HG03135 (cell line): Measurements from ENCODE around the gene MLN.

Experiments
- ATAC-seq: cut with Tn5 transposase; IDR thresholded peaks from one replicate; pipeline ENCODE4 v1.9.1; 2021; ENCODE audit warnings: mild to moderate bottlenecking, moderate library complexity; ENCODE audit not compliant: unreplicated experiment

Gene MLN, protein sequence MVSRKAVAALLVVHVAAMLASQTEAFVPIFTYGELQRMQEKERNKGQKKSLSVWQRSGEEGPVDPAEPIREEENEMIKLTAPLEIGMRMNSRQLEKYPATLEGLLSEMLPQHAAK

DNA sequence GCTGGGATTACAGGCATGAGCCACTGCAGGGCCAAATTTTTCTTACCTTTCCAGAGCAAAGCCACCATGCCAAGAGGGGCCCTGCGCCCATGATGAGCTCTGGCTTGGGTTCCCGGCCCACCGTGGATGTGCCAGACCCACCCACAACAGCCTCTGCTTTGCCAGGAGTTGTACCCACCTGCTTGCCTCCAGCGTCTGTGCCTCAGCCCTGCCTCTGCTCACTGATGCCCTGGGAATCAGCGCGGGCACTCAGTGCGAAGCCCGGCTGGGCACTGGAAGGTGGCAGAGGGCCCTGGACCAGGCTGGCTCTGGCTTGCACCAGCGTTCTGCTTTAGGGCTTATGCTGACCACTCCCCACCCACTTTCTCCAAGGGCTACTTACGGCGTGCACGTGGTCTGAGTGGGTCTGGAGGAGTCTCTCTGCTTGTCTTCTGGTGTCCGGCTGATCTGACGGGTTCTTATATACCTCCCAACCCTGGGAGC, at the start of gene MLN:
TSS of gene MLN (minus strand) at position 433 of the 483 bp plus-strand sequence. CDS start 2,840 bp downstream, outside the sequence.
- no peak for ATAC-seq

DNA sequence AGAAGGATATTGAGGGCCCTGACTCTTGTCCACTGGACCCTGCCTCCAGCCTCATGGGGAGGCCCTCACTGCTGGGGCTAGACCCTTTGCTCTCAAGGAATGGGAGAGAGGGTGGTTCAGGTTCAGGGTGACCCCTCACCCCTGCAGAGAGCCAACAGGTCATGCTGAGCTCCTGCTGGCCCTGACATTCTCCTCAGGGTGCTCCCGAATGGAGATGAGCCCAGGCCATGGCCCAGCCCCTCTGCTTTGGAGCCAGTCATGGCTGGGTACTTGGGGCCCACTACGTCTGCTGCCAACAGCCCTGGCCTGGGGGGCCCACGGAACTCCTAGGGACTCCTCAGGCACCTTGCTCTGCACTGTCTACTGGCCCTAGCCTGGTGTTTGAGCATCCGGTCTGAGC, 49.2 kb upstream of the MLN start:
- ATAC-seq, result no peak

DNA sequence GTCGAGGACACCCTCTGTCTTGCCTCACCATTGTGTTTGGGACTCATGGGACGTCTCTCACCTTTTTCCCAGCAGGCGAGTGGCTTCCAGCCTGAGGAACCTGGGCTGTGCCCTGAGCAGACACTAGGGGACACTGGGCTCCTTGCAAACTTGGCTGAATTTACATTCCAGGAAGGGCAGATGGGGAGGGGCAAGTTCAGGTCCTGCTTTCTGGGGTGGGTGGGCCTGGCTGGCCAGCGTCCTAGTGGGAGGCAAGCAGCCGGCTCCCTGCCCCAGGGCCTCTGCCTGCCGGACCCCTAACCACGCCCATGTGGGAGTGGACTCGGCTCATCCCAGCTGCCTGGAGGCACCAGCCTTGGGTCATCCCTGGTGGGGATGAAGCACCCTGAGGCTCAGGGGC, 48.2 kb upstream of the MLN start:
- ATAC-seq, result no peak

DNA sequence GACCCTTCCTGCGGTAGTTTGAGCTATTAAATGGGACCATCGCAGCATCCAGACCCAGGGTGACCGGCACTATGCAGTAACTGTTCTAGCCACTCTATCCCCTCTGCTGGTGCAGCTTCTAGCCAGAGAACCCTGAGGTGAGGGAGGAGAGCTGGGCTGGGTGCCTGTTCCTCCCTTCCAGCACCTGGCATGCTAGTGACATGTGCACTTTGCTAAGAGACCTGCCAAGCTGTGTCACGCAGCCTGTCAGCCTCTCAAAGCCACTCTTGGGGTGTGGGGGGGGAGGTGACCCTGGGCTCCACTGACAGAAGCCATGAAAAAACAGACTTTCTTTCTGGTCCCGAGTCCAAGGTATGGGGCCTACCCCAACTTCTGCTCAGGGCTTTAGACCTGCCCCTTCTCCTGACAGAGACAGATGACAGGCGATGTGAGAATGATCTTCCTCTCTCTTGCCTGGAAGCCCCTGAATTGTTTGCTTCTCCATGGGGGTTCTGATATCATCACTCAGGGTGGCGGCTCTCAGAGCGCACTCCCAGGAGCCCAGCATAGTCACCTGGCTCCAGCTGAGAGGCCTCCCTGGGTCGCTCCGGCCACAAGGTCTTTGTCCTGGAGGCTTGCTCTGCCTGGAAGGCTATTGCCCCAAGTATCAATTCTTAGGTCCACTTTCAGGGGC, 47.2 kb upstream of the MLN start:
- ATAC-seq, result no peak

DNA sequence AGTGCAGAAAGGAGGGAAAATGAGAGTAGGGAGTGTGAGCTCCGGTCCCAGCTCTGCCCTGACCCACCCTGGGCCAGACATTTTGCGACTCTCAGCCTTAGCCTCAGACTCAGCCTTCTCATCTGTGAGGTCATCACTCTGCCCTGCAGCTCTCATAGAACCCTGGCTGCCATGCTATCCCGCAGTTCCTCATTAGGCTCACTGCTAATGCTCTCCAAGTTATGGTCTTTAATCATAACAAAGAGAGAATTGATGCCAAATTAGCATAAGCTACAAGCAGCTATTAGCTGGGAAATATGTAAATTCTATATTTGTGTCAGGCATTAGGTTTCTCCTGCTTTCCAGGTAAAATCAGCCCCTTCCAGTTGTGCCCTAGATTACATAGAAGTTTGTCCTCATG, 46.5 kb upstream of the MLN start:
- ATAC-seq, result no peak

DNA sequence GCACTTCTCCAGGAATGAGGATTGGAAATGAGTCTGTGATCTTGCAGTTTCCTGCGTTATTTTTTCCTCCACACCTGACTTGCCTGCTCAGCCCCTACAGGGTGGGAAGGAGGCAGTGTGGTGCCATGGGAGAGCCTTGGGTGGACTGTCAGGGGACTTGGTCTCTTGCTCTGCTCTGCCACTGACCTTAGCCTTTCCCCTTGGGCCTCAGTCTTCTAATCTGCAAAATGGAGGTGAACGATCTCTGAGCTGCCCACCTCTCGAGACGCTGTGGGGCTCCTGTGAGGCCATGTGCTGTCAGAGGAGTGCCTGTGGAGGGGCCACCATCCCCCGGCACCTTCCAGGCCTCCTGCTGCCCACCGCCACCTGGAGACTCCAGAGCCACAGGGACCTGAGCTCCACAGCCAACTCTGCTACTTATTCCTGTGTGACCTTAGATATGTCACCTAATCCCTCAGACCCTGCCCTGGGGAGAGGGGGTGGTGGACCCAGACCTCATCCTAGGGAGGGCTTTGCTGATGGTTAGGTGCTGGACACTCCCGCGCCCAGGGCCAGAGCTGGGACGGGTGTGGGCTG, 45.8 kb upstream of the MLN start:
- no peak for ATAC-seq

DNA sequence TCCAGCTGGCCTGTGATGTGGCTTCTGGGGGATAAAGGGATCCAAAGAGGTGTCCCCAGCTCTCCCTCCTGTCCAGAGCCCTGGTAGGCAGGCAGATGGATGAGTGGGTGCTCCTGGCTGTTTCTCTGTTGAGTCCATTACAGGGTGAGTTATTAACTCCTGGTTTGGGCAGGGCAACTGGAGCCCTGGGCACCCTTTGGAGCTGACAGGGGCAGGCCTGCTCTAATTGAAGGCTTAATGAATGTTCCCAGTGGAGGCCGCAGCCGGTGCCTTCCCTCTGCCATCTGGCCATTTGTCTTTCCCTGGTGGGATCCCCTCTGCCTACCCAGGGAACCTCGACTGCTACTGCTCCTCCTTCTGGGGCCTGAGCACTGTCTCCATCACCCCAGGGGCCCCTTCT, 44.7 kb upstream of the MLN start:
- ATAC-seq, result no peak

DNA sequence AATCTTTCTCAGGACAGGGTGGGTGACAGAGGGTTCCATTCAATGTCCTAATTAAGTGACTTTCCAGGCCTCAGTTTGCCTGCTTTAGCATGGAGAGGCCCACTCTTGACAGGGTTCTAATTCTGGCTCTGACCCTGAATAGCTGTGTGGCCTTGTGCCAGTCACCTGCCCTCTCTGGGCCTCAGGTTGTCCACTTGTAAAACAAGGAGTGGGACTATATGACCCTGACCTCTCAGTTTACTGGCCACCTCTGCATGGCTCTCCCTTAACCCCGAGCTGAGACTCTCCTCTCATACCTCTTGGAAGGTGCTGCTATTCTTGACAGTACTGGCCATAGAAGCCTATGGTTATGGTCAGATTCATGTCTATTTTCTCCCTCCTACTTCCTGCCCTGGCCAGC, 44.1 kb upstream of the MLN start:
- no peak for ATAC-seq

DNA sequence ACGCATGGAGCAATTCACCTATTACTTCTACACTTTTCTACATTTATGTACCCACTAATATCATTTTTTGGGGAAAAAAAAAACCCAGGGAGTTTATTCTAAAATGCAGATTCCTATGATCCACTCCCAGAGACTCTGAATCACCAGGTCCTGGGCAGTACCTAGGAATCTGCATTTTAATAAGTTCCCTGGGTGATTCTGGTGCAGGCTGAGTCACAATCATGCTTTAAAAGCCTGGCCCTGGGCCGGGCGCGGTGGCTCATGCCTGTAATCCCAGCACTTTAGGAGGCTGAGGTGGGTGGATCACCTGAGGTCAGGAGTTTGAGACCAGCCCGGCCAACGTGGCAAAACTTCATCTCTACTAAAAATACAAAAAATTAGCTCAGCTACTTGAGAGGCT, 43.3 kb upstream of the MLN start:
- ATAC-seq, result no peak

DNA sequence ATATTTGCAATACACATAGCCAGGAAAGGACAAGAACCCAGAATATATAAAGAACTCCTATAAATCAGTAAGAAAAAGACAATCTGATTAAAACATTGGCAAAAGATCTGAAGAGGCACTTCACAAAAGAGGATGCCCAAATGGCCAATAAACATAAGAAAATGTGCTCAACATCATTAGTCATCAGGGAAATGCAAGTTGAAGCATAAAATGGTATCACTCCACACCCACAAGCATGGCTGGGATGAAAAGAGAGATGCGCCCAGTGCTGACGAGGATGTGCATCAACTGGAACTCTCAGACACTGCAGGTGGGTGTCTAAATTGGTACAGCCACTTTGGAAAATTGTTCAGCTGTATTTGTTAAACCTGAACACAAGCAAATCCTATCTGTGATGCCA, 42.4 kb upstream of the MLN start:
- no peak for ATAC-seq

DNA sequence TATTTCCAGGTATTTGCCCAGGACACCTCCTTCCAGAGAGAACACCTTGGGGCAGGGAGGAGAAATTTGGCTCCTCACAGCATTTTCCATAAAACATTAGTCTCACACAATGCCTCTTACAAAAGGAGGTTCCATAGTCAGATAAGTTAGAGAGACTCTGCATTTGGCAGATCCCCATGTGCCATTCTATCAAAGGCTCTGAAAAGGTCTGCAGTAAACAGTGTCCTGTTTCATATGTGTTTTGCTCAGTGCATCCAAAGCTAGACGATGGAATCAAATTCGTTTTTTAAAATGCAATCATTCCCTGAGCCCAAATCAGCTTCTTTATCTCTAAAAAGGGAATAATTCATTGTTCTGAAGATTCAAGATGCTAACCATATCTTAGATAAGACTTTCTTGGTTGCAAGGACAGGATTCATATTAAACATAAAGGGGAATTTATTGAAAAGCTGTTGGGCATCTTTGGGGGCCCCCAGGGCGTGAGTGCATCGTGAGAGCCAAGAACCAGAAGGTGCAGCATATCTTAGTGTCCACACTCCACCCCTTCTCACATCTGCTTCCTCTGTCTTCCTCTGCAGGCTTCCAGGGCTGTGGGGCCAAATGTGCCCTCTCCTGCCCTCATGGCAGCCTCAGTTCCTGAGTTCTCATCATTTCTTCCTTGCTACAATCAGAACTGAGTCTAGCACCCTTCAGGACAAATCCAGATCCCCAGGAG, 41.4 kb upstream of the MLN start:
- ATAC-seq, result no peak

DNA sequence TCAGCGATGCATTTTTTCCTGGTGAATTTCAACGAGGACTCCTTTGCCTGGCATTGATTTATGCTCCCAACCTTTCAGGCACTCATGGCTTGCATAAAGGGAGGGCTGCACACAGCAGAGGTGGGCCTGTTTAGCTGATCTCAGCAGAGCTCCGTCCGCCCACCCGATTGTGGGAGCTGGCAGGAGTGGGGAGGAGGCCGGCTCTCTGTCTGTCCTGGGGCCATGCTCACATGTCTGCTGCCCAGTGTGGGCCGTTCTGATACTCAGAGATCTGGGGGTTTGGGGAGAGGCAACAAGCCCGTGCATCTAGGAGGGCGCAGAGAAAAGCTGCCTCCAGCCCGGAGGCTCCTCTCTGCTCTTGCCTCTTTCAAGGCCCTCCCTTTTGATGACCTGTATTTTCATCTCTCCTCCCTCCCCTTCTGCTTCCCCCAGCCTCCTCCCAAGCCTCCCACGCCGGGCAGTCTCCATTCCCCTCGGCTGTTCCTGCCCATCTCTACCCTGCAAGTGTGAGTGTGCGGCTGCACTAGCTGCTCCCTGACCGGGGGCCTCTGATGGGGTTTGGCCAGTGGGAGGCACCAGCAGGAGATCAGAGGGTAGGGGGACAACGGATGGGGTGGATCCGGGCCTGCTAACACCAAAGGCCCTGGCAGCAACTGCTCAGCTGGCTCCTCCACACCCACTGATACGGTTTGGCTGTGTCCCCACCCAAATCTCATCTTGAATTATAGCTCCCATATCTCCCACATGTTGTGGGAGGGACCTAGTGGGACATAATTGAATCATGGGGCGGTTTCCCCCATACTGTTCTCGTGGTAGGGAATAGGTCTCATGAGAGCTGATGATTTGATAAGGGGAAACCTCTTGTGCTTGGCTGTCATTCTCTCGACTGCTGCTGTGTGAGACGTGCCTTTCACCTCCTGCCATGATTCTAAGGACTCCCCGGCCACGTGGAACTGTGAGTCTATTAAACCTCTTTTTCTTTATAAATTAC, 39.6 kb upstream of the MLN start:
- no peak for ATAC-seq

DNA sequence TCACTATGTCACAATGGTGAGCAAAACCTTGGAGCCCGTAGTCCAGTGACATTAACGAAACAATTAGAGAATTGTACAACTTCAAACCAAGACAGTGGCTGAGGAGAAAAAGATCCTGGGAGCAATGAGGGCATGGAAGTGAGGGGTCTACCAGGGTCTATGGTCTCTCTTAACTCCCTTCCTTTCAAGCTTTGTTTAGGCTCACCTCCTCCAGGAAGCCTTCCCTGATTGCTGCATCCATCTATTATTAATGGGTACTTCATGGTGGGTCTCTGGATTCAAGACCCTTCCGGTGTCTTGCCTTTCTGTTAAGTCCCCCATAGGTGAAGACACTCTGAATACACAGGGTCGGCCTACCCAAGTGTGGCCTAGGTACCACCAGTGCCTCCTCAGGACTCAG, 38.1 kb upstream of the MLN start:
- no peak for ATAC-seq

DNA sequence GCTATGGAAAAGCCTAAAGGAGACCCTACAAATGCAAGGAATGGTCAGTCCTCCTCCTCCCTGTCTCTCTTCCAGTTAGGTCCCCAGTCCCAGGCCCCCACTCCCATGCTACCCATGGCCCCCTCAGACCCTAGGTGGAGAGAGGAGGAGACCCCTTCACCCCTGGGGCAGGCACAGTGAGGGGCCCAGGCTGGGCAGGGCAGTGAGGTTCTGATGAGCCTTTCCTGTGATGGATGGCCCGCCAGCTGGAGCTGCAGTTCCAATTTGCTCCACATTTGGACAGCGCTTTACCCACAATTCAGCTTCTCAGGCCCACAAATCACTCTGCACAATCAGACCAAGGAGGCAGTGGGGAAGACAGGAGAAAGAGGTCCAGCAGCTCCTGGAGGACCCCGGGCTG, 37.3 kb upstream of the MLN start:
- no peak for ATAC-seq

DNA sequence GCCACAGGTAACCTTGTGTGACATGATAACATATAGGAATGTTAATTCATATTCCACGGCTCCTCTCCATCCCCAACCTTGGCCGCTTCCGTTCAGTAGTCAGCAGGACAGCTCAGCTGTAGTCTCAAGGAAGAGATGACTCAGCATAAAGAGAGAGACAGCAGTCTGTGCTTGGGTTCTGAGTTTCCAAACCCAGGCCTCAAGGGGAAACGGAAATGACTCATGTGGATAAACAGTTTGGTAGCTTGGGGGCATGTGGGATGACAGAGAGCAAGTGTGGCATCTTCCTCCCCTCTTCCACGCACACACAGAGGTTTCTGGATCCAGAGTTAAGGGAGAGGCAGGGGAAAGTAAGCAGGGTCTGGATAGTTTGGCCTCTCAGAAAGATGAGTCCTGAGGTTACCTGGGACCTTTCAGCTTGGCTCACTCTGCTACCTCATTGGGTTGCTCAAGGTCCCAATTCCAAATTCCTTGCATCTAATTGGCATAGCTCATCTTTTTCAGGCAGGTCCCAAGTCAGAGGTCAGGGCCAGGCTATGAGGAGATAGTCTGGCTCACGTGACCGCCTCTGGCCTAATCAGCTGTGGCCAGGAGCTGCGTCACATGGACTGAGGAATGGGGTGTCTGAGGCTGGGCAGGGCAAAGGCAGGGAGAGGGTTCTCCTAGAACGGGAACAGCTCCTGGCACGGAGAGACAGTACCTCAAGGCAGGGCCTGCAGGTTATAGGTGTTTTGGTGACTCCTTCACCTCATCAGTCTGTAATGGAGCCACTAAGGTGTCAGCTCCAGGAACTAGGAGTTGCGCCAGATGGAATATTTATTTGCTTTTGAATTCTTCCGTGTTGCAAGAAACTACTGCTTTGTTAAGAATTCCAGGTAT, 36.5 kb upstream of the MLN start:
- peak; percentile 69 for ATAC-seq

DNA sequence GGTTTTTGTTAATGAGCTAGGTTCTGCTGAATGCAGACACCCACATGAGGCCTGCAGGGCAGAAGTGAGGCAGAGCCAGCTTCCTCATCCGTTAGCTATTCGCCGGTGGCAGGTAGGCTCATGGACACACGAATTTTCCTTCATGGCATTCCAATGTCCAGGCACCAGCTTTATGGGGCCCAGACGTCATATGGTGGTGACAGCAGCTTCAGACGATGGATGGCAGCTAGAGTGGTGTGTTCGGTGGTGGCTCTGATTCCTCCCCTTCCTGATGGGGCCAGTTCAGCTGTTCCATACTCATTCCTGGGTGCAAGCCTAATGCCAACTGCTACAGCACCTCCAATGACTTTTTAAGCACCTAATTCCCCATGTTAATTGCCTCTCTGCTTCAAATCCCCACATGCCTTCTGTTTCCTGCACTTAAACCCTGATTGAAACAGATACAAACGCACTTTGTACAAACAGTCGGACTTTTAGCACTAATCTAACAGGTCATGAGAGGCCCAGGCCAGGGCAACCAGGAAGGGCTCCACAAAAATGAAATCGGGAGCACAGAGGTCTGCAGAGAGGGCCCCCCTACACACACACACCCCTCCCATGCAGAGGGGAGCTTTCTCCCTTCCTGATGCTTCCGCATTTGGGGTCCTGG, 35.7 kb upstream of the MLN start:
- no peak for ATAC-seq

DNA sequence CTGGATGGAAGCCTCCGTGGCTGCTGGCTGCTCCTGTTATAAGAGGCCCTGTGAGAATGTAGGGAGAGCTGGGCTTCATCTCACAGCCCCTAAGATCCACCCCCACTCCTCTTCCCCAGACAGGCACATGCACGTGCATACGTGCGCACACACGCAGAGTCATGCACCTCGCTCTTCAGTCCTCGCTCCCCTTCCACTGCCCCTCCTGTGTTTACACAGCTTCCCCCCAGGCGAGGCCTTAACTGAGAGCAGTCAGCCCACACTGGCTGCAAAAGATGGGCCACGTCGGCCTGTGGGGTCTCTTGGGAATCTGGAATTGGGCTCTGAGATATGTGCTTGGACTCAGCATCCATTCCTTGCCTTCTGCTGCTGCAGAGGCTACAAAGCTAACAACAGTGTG, 35.2 kb upstream of the MLN start:
- ATAC-seq, result no peak

DNA sequence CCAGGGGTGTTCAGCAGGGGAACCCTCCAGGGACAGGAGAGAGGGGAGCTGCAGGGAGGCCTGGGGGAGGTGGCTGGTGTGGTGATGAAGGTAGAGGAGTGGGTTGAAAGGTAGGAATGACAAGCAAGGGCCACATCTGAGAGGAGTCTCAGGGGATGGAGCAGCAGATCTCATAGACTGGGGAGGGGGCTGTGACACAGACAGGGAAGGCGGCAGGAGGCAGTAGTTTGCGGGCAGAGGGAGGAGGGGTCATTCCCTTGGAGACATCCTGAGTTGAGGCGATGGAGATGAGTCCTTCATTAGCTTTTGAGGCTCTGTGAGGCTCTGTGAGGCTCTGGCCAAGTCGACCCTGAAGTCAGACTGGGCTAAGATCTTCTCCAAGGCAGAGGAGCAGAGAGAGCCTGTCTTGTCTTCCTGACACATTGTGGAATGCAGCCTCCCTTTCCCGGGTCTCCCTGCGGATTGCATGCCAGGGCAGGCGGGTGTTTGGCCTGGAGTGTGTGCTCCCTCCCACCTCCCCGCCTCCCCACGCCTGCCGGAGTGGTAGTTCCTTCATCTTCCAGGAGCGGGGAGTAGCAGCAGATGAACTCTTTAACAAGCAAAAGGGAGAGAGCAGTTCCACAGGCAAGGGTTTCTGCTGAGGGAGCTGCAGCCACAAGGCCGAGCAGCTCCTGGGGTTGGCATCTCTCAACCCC, 34.3 kb upstream of the MLN start:
- ATAC-seq, result no peak
